GM21515 (cell line): ENCODE measurements around the gene IRF5.
"Not testable (repeated sequence)": the region's sequence is repeated elsewhere in the genome, so short reads cannot be mapped to it uniquely, and the experiment has no call there.

ENCODE experiments used
- ATAC-seq: cut with Tn5 transposase; IDR thresholded peaks from one replicate; pipeline ENCODE4 v1.9.1; 2021; ENCODE audit not compliant: unreplicated experiment

Gene IRF5

GRCh38 chr7:128906001-128906765 lies 31.5 kb upstream of the IRF5 start:
- ATAC-seq = no peak

DNA sequence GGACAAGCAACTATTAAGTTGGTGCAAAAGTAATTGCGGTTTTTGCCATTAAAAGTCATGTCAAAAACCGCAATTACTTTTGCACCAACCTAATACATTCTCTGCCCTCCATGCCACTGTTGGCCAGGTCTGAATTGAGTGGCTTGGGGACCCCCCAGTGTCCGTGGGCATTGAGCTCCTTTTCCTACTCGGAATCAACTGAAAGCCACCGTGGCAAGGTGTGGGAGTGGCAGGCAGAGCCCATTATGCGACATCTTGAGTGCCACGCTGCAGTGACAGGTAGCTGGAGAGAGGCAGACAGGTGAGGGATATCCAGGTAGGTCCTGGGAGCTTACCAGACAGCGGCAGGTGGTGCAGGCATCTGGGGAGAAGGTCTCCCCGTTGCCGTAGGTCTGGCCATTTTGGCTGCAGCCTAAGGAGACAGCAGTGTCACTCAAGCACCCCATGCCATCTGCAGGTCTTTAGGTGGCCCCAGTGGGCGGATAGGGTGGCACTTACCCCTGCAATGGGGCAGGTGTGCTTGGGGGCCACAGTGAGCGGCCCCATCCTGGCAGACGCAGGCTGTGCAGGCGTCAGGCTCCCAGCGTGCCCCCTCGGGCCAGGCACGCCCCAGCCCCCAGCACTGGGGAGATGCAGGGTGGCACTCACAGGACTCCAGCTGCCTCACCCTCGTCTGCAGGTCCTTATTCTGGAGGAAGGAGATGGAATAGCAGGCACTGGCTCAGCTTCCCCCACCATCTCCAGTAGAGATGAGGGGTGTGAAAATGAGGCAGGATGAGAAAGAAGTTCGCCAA lies 30.8 kb upstream of the IRF5 start:
- ATAC-seq = no peak

DNA sequence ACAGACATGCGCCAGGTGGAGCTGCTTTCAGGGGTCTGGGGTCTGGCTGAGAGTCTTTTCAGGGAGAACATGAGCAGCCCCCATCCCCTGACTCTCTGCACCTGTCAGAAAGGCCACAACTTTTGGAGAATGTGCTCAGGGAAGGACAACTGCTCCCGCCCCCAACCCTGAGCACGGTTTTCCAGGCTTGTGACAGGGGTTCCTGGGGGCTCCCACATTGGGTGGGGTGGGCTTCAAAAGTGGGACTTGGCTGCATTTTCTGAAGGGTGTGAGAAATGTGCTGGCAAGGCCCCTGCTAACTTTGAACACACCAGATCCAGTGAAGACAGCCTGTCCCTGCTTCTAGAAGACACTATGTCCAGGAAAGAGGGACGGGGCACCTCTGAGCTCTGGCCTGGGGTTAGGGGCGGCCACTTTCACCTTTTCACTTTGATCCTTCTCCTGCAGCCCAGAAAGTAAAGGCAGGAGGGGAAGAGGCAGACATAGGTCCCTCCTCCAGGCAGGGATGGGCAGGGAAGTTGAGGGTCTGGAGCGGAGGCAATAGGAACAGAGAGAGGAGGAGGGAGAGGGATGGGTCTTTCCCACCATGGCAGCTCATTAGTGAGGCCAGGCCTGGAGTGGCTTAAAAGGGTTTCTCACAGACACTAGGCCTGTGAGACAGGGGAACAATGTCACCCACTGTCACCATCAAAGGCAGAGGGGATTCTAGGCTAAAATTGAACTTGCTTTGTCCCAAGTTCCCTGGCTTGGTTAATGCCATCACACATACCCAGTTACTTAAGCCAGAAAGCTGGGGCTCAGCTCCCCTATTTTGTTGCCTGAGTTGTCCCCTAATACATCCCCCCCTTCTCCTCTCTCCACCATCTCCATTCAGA lies 28.7 kb upstream of the IRF5 start:
- no peak for ATAC-seq

DNA sequence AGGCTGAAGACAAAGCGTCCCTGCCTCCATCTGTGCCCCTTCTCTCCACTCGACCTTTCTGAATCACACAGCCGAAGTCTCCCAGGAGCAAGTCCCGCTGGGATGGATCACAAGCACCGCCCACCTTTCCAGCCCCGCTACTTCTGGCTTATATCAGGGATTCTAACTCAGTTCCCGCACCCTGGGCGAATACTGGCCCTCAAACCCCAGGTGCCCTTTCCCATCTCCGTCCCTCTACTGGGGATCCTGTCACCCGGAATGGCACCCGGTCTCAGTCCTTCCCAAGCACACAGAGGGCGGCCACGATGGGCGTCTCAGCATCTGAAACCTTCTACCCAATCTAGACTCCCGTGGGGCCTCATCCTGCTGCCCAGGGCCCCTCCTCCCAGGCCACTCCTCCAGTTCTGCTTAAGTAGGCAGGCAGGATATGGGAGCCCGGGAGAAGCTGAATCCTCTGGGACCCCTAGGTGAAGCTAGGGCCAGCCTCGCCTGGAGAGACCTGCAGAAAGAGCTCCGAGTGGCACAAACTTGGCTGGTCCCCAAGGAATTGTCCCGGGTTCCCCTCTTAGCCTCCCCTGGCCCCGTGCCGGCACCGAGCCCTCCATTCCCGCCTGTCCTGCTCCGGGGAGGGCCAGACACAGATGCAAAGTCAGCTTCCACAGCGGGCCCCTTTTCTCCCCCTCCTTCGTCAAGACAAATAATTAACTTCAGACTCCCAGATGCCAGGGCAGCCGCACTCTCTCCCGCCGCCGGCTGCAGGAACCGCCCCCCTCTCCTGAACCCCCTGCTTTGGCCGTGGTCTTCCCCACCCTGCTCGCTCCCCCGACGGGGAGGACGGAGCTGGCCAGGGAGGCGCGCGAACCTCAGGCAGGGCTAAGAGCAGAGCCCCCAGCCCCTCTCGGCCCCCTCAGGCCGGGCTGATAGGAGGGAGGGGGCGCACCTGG lies 27.8 kb upstream of the IRF5 start:
- ATAC-seq = no peak

- no peak for ATAC-seq
Measured at GRCh38 chr7:128910569-128910945, 27.2 kb upstream of the IRF5 start, which contains the start of gene KCP. KCP (minus strand) TSS chr7:128910709; CDS start chr7:128910676, 33 bp downstream.

- no peak for ATAC-seq
Measured at GRCh38 chr7:128911423-128912031, 26.2 kb upstream of the IRF5 start.

- no peak for ATAC-seq
Measured at GRCh38 chr7:128912281-128912680, 25.4 kb upstream of the IRF5 start.

- not testable (repeated sequence) for ATAC-seq
Measured at GRCh38 chr7:128912709-128913495, 24.8 kb upstream of the IRF5 start.

GRCh38 chr7:128913870-128914565 lies 23.7 kb upstream of the IRF5 start:
- ATAC-seq = no peak

DNA sequence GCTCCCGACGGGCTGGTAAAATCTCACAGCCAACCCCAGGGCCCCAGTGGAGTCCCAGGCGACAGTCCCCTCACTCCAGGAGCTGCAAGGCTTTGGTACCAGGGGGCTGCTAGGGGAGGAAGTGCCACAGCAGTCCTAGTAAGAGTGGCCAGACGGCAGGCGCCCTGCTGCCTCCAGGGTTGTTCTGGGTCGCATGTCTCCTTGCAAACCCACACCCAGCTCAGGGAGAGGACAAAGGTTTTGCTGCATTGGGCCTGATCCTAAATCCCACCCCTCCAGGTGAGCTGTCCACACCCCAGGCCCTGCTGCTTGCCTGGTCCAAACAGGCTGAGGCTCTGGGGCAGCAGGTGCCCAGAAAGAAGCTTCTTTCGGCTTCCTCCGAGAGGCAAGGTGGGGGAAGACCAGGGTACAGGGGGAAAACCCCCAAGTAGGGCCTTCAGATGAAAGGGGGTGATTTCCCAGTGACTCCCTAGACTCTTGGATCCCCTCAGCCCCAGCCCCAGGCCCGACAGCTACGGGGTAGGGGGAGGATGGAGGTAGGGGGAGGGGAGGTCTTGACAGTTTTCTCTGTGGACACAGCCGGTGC lies 23.1 kb upstream of the IRF5 start:
- ATAC-seq = no peak

DNA sequence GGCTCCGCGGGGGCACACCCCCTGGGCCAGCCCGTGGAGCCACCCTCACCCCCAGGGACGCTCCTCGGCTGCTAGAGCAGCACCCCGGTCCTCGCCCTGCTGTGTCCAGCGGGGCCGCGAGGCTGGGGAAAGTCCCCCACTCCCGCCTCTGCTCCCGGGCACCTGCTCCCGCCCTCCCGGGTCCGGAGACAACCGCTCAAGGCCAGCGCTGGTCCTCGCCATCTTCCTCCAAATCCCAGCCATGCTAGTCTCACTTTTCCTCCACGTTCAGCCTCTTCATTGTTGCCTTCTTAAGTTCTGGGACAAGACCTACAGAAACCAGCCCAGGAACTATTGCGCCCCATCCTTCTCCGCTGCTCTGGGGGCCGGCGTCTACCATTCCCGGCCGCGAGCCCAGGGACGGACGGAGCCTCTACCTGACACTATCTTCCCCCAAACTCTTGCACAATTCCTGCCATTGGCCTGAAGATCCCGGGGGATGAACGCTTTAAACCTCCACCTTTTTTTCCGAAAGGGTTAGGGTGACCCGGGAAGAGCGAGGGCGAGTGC lies 22.4 kb upstream of the IRF5 start:
- no peak for ATAC-seq

- no peak for ATAC-seq
Measured at GRCh38 chr7:128915841-128916642, 21.7 kb upstream of the IRF5 start.

DNA sequence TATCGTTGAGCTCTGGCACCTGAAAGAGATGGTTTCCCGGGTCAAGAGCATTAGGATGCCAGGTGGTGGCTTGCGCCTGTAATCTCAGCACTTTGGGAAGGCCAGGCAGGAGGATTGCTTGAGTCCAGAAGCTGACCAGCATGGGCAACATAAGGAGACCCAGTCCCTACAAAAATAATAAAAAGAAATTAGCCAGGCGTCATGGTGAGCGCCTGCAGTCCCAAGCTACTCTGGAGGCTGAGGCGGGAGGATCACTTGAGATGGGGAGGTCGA lies 21.1 kb upstream of the IRF5 start:
- no peak for ATAC-seq

- ATAC-seq = no peak
Measured at GRCh38 chr7:128917122-128917521, 20.6 kb upstream of the IRF5 start.

DNA sequence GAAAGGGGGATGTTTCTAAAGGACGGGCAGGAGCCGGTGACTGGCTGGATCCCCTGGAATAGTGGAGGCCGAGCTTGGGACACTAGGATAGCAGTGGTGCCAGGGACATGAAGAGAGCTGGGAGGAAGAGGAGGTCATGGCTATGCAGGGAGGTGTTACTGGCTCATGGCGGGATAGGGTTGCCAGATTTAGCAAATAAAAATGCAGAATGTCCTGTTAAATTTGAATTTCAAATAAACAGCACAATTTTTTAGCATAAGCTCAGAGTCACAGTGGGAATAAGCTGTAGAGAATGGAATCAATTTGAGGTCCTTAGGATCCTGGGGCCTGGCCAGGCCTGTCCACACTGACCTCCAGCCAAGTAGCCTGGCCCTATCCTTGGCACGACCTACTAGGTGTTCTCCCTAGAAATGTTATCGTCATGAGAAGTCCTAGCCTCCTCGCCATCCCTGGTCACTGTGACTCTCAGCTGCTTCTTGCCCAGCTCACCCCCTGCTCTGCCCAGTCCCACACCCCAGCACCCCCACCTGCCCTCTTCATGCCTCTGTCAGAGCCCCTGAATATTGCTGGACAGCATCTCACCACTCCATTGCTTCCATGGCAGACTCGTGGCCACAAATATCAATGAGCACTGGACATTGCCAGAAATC lies 19.6 kb upstream of the IRF5 start:
- no peak for ATAC-seq

- no peak for ATAC-seq
Measured at GRCh38 chr7:128919241-128919640, 18.5 kb upstream of the IRF5 start.
